DOHH2 (cell line): Measurements from ENCODE around the gene SULF2.

Source experiments
- EZH2phosphoT487 ChIP-seq: fragments of 200-600 bp; sonication (generic); IDR thresholded peaks from 2 replicates; pipeline ENCODE4 v1.6.1; 2017; ENCODE audit warnings: borderline replicate concordance, mild to moderate bottlenecking, antibody characterized with exemption, low read length, moderate library complexity, mixed read lengths
- TF ChIP-seq, protein P1 (sequence below): fragments of 200-600 bp; sonication (generic); IDR thresholded peaks from one replicate; pipeline ENCODE4 v1.5.1; 2014; ENCODE audit warnings: antibody characterized with exemption, mild to moderate bottlenecking, low read depth, low read length; ENCODE audit not compliant: poor library complexity, severe bottlenecking

- TF ChIP-seq, protein P1, sequence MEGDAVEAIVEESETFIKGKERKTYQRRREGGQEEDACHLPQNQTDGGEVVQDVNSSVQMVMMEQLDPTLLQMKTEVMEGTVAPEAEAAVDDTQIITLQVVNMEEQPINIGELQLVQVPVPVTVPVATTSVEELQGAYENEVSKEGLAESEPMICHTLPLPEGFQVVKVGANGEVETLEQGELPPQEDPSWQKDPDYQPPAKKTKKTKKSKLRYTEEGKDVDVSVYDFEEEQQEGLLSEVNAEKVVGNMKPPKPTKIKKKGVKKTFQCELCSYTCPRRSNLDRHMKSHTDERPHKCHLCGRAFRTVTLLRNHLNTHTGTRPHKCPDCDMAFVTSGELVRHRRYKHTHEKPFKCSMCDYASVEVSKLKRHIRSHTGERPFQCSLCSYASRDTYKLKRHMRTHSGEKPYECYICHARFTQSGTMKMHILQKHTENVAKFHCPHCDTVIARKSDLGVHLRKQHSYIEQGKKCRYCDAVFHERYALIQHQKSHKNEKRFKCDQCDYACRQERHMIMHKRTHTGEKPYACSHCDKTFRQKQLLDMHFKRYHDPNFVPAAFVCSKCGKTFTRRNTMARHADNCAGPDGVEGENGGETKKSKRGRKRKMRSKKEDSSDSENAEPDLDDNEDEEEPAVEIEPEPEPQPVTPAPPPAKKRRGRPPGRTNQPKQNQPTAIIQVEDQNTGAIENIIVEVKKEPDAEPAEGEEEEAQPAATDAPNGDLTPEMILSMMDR = no peak
- no peak for TF ChIP-seq EZH2phosphoT487
Observed at GRCh38 chr20:47708140-47708807, 77.0 kb downstream of the SULF2 start.
